HEK293 (cell line): Measurements from ENCODE around the gene FBXL15.
A peak's percentile ranks its signal among the peaks of the same experiment; 100 is the strongest.

Experiments used
- GLI4 ChIP-seq: fragments of 450-650 bp; formaldehyde crosslinking; IDR thresholded peaks from 2 replicates; pipeline ENCODE4 v1.5.1; 2016; ENCODE audit warnings: missing biosample characterization, missing genetic modification characterization
- KLF7 ChIP-seq: fragments of 450-650 bp; formaldehyde crosslinking; IDR thresholded peaks from 2 replicates; pipeline ENCODE4 v1.5.1; 2016; ENCODE audit warnings: missing biosample characterization, missing genetic modification characterization, borderline replicate concordance
- MYNN ChIP-seq: fragments of 450-650 bp; formaldehyde crosslinking; IDR thresholded peaks from 2 replicates; pipeline ENCODE4 v1.5.1; 2016; ENCODE audit warnings: missing biosample characterization, missing genetic modification characterization, borderline replicate concordance
- PRDM1 ChIP-seq: fragments of 450-650 bp; formaldehyde crosslinking; IDR thresholded peaks from 2 replicates; pipeline ENCODE4; 2016; ENCODE audit warnings: missing biosample characterization, missing genetic modification characterization
- SP7 ChIP-seq: fragments of 450-650 bp; formaldehyde crosslinking; IDR thresholded peaks from 2 replicates; pipeline ENCODE4 v1.5.1; 2016; ENCODE audit warnings: missing biosample characterization, missing genetic modification characterization
- TSHZ1 ChIP-seq: fragments of 450-650 bp; formaldehyde crosslinking; IDR thresholded peaks from 2 replicates; pipeline ENCODE4 v1.5.1; 2016; ENCODE audit warnings: missing biosample characterization, missing genetic modification characterization, borderline replicate concordance
- ZBTB49 ChIP-seq: fragments of 450-650 bp; formaldehyde crosslinking; IDR thresholded peaks from 2 replicates; pipeline ENCODE4 v1.5.1; 2016; ENCODE audit warnings: missing biosample characterization, missing genetic modification characterization, low read depth
- ZNF121 ChIP-seq: fragments of 450-650 bp; formaldehyde crosslinking; IDR thresholded peaks from 2 replicates; pipeline ENCODE4 v1.5.1; 2016; ENCODE audit warnings: missing biosample characterization, missing genetic modification characterization
- ZNF202 ChIP-seq: fragments of 450-650 bp; formaldehyde crosslinking; IDR thresholded peaks from 2 replicates; pipeline ENCODE4 v1.5.1; 2016; ENCODE audit warnings: missing biosample characterization, missing genetic modification characterization, borderline replicate concordance
- ZNF223 ChIP-seq: fragments of 450-650 bp; formaldehyde crosslinking; IDR thresholded peaks from 2 replicates; pipeline ENCODE4 v1.5.1; 2016; ENCODE audit warnings: missing biosample characterization, missing genetic modification characterization
- ZNF239 ChIP-seq: fragments of 450-650 bp; formaldehyde crosslinking; IDR thresholded peaks from 2 replicates; pipeline ENCODE4 v1.5.1; 2016; ENCODE audit warnings: missing biosample characterization, missing genetic modification characterization
- ZNF335 ChIP-seq: fragments of 450-650 bp; formaldehyde crosslinking; conservative IDR thresholded peaks from 2 replicates; pipeline ENCODE4 v1.5.1; 2016; ENCODE audit warnings: missing biosample characterization, missing genetic modification characterization
- ZNF341 ChIP-seq: fragments of 450-650 bp; formaldehyde crosslinking; IDR thresholded peaks from 2 replicates; pipeline ENCODE4; 2016; ENCODE audit warnings: low read depth, missing biosample characterization, missing genetic modification characterization
- ZNF366 ChIP-seq: fragments of 450-650 bp; formaldehyde crosslinking; conservative IDR thresholded peaks from 2 replicates; pipeline ENCODE4 v1.5.1; 2016; ENCODE audit warnings: missing biosample characterization, missing genetic modification characterization
- ZNF394 ChIP-seq: fragments of 450-650 bp; formaldehyde crosslinking; IDR thresholded peaks from 2 replicates; pipeline ENCODE4 v1.5.1; 2016; ENCODE audit warnings: missing biosample characterization, missing genetic modification characterization, mild to moderate bottlenecking, moderate library complexity, borderline replicate concordance
- ZNF510 ChIP-seq: fragments of 450-650 bp; formaldehyde crosslinking; IDR thresholded peaks from 2 replicates; pipeline ENCODE4 v1.5.1; 2018; ENCODE audit warnings: mild to moderate bottlenecking, missing genetic modification characterization, missing biosample characterization; ENCODE audit not compliant: insufficient replicate concordance
- ZNF514 ChIP-seq: fragments of 450-650 bp; formaldehyde crosslinking; IDR thresholded peaks from 2 replicates; pipeline ENCODE4 v1.5.1; 2016; ENCODE audit warnings: missing biosample characterization, missing genetic modification characterization
- ZNF548 ChIP-seq: fragments of 450-650 bp; formaldehyde crosslinking; IDR thresholded peaks from 2 replicates; pipeline ENCODE4 v1.5.1; 2016; ENCODE audit warnings: missing biosample characterization, missing genetic modification characterization
- ZNF596 ChIP-seq: fragments of 450-650 bp; IDR thresholded peaks from 2 replicates; pipeline ENCODE4 v1.5.0; 2018; ENCODE audit warnings: missing biosample characterization, mild to moderate bottlenecking, missing genetic modification characterization, moderate library complexity
- ZNF658 ChIP-seq: fragments of 450-650 bp; formaldehyde crosslinking; IDR thresholded peaks from 2 replicates; pipeline ENCODE4; 2016; ENCODE audit warnings: missing biosample characterization, missing genetic modification characterization
- ZSCAN23 ChIP-seq: fragments of 450-650 bp; formaldehyde crosslinking; IDR thresholded peaks from 2 replicates; pipeline ENCODE4 v1.5.1; 2016; ENCODE audit warnings: missing biosample characterization, missing genetic modification characterization
- TF ChIP-seq, protein P1 (sequence below): fragments of 450-650 bp; formaldehyde crosslinking; IDR thresholded peaks from 2 replicates; pipeline ENCODE4 v1.5.1; 2016; ENCODE audit warnings: missing biosample characterization, missing genetic modification characterization
- TF ChIP-seq, protein P2 (sequence below): fragments of 450-650 bp; formaldehyde crosslinking; conservative IDR thresholded peaks from 2 replicates; pipeline ENCODE4 v1.5.1; 2016; ENCODE audit warnings: low read depth, missing biosample characterization, missing genetic modification characterization

FBXL15 gene

DNA sequence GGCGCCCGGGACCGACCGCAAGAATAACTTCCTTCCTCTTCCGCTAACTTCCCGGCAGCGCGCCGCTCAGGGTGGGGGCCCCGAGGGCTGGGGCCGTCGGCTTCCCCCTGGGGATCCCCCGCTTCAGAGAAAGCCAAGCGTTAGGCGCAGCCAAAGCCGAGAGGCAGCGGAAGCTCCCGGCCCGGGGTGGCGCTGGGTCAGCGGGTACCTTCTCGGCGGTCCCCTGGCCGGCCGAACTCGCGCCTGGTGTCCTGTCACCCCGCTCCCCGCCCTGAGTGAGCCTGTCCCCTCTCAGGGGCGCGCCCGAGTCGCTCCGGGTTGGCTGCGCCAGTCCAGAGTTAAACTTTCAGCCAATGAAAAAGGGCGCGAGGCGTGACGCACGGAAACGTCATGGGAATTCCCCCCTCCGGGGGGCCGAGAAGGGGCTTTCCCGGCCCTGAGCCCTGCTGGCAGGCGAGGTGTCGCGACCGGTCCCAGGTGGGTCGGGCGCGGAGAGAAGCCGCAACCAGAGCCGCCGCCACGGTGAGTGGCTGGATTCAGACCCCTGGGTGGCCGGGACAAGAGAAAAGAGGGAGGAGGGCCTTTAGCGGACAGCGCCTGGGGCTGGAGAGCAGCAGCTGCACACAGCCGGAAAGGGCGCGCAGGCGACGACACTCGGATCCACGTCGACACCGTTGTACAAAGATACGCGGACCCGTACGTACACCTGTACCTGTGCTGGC lies 26.4 kb upstream of the FBXL15 start (continued):
- TF ChIP-seq TSHZ1 (no peak), SP7 (tag by site-specific recombination) (peak; percentile 73), MYNN (tag by site-specific recombination) (no peak), ZNF548 (tag by site-specific recombination) (no peak), ZNF658 (no peak), ZSCAN23 (tag by site-specific recombination) (no peak), PRDM1 (tag by site-specific recombination) (no peak), ZNF510 (tag by site-specific recombination) (no peak), GLI4 (tag by site-specific recombination) (no peak), ZNF202 (tag by site-specific recombination) (no peak), ZNF394 (tag by site-specific recombination) (peak; percentile 54), ZBTB49 (no peak), ZNF239 (no peak), ZNF341 (peak; percentile 93), ZNF335 (tag by site-specific recombination) (peak; percentile 85), ZNF223 (tag by site-specific recombination) (no peak), KLF7 (tag by site-specific recombination) (0 out of 2 replicates have a peak, but pooled peaks have one; percentile 45), ZNF366 (tag by site-specific recombination) (0 out of 2 replicates have a peak, but pooled peaks have one; percentile 8), ZNF596 (tag by site-specific recombination) (no peak), ZNF514 (tag by site-specific recombination) (no peak), ZNF121 (no peak)
- TF ChIP-seq, protein P1, sequence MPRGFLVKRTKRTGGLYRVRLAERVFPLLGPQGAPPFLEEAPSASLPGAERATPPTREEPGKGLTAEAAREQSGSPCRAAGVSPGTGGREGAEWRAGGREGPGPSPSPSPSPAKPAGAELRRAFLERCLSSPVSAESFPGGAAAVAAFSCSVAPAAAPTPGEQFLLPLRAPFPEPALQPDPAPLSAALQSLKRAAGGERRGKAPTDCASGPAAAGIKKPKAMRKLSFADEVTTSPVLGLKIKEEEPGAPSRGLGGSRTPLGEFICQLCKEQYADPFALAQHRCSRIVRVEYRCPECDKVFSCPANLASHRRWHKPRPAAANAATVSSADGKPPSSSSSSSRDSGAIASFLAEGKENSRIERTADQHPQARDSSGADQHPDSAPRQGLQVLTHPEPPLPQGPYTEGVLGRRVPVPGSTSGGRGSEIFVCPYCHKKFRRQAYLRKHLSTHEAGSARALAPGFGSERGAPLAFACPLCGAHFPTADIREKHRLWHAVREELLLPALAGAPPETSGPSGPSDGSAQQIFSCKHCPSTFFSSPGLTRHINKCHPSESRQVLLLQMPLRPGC (tag by site-specific recombination) = peak; percentile 35; the same call in 1 of the 2 replicates
- TF ChIP-seq, protein P2, sequence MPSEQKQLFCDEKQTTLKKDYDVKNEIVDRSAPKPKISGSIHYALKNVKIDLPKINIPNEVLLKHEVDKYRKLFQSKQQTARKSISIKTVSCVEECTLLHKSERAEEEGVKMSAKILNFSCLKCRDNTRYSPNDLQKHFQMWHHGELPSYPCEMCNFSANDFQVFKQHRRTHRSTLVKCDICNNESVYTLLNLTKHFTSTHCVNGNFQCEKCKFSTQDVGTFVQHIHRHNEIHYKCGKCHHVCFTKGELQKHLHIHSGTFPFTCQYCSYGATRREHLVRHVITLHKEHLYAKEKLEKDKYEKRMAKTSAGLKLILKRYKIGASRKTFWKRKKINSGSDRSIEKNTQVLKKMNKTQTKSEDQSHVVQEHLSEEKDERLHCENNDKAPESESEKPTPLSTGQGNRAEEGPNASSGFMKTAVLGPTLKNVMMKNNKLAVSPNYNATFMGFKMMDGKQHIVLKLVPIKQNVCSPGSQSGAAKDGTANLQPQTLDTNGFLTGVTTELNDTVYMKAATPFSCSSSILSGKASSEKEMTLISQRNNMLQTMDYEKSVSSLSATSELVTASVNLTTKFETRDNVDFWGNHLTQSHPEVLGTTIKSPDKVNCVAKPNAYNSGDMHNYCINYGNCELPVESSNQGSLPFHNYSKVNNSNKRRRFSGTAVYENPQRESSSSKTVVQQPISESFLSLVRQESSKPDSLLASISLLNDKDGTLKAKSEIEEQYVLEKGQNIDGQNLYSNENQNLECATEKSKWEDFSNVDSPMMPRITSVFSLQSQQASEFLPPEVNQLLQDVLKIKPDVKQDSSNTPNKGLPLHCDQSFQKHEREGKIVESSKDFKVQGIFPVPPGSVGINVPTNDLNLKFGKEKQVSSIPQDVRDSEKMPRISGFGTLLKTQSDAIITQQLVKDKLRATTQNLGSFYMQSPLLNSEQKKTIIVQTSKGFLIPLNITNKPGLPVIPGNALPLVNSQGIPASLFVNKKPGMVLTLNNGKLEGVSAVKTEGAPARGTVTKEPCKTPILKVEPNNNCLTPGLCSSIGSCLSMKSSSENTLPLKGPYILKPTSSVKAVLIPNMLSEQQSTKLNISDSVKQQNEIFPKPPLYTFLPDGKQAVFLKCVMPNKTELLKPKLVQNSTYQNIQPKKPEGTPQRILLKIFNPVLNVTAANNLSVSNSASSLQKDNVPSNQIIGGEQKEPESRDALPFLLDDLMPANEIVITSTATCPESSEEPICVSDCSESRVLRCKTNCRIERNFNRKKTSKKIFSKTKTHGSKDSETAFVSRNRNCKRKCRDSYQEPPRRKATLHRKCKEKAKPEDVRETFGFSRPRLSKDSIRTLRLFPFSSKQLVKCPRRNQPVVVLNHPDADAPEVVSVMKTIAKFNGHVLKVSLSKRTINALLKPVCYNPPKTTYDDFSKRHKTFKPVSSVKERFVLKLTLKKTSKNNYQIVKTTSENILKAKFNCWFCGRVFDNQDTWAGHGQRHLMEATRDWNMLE (tag by site-specific recombination) = 0 out of 2 replicates have a peak, but pooled peaks have one; percentile 23
